Measurements from ENCODE around the gene INIP. TPM values are rescaled to one million over a fixed set of nuclear protein-coding genes. Genes with fewer than 3 reads are reported as not detected.

INIP gene
- total and polyA plus RNA-seq, 9 of the 15 experiments (the other 6 are each of a cell fraction or from before 2014, with no cell fraction given), result 11.9 to 87.9 (median 37.3) TPM

DNA sequence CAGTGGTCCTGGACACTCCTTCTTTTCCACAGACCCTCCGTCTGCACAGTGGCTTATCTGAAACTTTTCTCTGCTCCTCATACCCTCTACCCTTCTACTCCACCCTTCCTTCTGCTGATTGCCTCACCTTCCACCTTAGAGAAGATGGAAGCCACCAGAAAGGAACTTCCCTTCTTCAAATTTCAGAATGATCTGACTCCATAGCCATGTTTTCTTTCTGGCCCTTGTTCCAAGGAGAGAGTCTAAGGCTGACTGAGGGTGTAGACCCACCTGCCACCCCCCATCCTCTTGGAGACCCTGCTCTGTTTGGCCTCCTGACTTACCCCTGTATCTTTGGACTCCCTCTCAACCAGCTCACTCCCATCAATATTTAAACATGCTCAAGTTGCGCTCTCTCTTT, 40.0 kb upstream of the INIP start:
- 0 out of 2 replicates have a peak overlapping the region, but pooled peaks have one; percentile 1 for H2AFZ ChIP-seq (ENCODE audit: low read depth, low read length)
- TF ChIP-seq, protein P1, sequence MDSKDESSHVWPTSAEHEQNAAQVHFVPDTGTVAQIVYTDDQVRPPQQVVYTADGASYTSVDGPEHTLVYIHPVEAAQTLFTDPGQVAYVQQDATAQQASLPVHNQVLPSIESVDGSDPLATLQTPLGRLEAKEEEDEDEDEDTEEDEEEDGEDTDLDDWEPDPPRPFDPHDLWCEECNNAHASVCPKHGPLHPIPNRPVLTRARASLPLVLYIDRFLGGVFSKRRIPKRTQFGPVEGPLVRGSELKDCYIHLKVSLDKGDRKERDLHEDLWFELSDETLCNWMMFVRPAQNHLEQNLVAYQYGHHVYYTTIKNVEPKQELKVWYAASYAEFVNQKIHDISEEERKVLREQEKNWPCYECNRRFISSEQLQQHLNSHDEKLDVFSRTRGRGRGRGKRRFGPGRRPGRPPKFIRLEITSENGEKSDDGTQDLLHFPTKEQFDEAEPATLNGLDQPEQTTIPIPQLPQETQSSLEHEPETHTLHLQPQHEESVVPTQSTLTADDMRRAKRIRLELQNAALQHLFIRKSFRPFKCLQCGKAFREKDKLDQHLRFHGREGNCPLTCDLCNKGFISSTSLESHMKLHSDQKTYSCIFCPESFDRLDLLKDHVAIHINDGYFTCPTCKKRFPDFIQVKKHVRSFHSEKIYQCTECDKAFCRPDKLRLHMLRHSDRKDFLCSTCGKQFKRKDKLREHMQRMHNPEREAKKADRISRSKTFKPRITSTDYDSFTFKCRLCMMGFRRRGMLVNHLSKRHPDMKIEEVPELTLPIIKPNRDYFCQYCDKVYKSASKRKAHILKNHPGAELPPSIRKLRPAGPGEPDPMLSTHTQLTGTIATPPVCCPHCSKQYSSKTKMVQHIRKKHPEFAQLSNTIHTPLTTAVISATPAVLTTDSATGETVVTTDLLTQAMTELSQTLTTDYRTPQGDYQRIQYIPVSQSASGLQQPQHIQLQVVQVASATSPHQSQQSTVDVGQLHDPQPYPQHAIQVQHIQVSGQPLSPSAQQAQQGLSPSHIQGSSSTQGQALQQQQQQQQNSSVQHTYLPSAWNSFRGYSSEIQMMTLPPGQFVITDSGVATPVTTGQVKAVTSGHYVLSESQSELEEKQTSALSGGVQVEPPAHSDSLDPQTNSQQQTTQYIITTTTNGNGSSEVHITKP (IDR thresholded peaks at IDR 0.05; ENCODE audit: partially characterized antibody), result peak; percentile 19
- TF ChIP-seq, protein P2, sequence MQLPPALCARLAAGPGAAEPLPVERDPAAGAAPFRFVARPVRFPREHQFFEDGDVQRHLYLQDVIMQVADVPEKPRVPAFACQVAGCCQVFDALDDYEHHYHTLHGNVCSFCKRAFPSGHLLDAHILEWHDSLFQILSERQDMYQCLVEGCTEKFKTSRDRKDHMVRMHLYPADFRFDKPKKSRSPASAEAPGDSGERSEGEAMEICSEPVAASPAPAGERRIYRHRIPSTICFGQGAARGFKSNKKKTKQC (CRISPR knock-in tag; IDR thresholded peaks at IDR 0.05), result no peak
- POLR2A ChIA-PET, result interaction anchor here (0.6 kb wide), 1 partner anchor 17 kb away, joined by 3 read pairs; no protein-coding TSS in a partner anchor
- no TSS peak for BruUV-seq (replicated peaks)
- H4K20me1 ChIP-seq (replicated peaks; ENCODE audit: control insufficient read depth, insufficient read depth, low read length), result peaks cover 7% of the 10 kb centered on the region; the same call in 1 of the 2 replicates
- H3K9me1 ChIP-seq (ENCODE audit: control insufficient read depth, insufficient read depth, low read length), result no peaks in the 10 kb centered on the region
- H3K27ac ChIP-seq (ENCODE audit: extremely low read depth, low read depth, low read length), result no peak overlapping the region
- in situ Hi-C loops (cut with MboI) (no loop called here), intact Hi-C loops (cut with micrococcal nuclease) (no loop called here)
- H3K79me2 ChIP-seq (ENCODE audit: control insufficient read depth, insufficient read depth, low read length), result no peaks in the 10 kb centered on the region
- H3K9ac ChIP-seq (ENCODE audit: insufficient read depth in 1 of 2, low read depth in 2 of 2, low read length in 2 of 2), result no peak overlapping the region
- WGBS (ENCODE audit: insufficient coverage, low coverage, missing lambda C conversion rate), result 22% methylated on average over 2 of the region's 2 CpGs
- H3K4me2 ChIP-seq (ENCODE audit: insufficient read depth, low read length), result no peak overlapping the region
- no peak overlapping the region for H3K4me3 ChIP-seq
- no peaks in the 10 kb centered on the region for H3K36me3 ChIP-seq (ENCODE audit: control insufficient read depth, insufficient read depth, low read length)
- H3K27me3 ChIP-seq (ENCODE audit: control insufficient read depth in 2 of 2, insufficient read depth in 2 of 2, low read length in 2 of 2), result no peaks in the 10 kb centered on the region
- ATAC-seq (no peak), DNase-seq (ENCODE audit: extremely low read depth in 1 of 4, low spot score in 3 of 4) (no peak), FAIRE-seq (no peak)
- CTCF ChIA-PET (ENCODE audit: low intra/inter-chr PET ratio), result no interaction called here
- no peaks in the 10 kb centered on the region for H3K9me3 ChIP-seq (replicated peaks; ENCODE audit: control insufficient read depth, insufficient read depth, low read depth, low read length)
- peaks cover 4 to 15% of the 10 kb centered on the region in 2 experiments; a peak in 3 of 5 replicates for H3K4me1 ChIP-seq (replicated peaks in 1 of 2; ENCODE audit: control insufficient read depth in 2 of 2, insufficient read depth in 2 of 2, low read length in 2 of 2)
